ENCODE results near the gene HIP1.

GRCh38 chr7:75725306-75725705, 13.4 kb downstream of the HIP1 start:
- no peak for TF ChIP-seq GLI4 (CRISPR knock-in tag; IDR thresholded peaks at IDR 0.05; ENCODE audit: borderline replicate concordance)
- no peak for TF ChIP-seq BCLAF1 (IDR thresholded peaks at IDR 0.05)
- TF ChIP-seq ZBTB8A (CRISPR knock-in tag; IDR thresholded peaks at IDR 0.05; ENCODE audit: borderline replicate concordance, low read depth): no peak
- TF ChIP-seq CTCF (CRISPR knock-in tag; IDR thresholded peaks at IDR 0.05): no peak
- TF ChIP-seq ZNF615 (CRISPR knock-in tag; IDR thresholded peaks at IDR 0.05; ENCODE audit: borderline replicate concordance): no peak
- no peak for TF ChIP-seq ZNF383 (CRISPR knock-in tag; IDR thresholded peaks at IDR 0.05; ENCODE audit: borderline replicate concordance)
- TF ChIP-seq FOXA1 (IDR thresholded peaks at IDR 0.05): no peak
- no peak for TF ChIP-seq FOXA1 (CRISPR knock-in tag; IDR thresholded peaks at IDR 0.05)
- TF ChIP-seq ZNF17 (CRISPR knock-in tag; IDR thresholded peaks at IDR 0.05): no peak
- no peak for TF ChIP-seq MTF1 (CRISPR knock-in tag; IDR thresholded peaks at IDR 0.05)

Measured in HepG2 (cell line).